Caki2 (cell line): Measurements from ENCODE around the gene LAMTOR2. TPM values are rescaled to one million over a fixed set of nuclear protein-coding genes. Genes with fewer than 3 reads are reported as not detected.
"Not testable (repeated sequence)": the region's sequence is repeated elsewhere in the genome, so short reads cannot be mapped to it uniquely, and the experiment has no call there.

Experiments
- DNase-seq: peaks from one replicate; pipeline ENCODE4 v3.0.0-alpha.2; 2015; ENCODE audit warnings: low read depth
- in situ Hi-C: cut with HindIII; loops from 2 replicates; pipeline ENCODE4 v1.10.0; 2016; ENCODE audit warnings: low sequenced_read_pairs, low pct_unique_long_range_greater_than_20kb, mixed read lengths
- total RNA-seq: library from RNA; depleted of rRNA; stranded (reverse); fragments of >200 nt; shearing (Covaris generic); gene quantifications from 2 replicates; pipeline ENCODE4 v1.2.3, GENCODE V29; 2014; ENCODE audit warnings: low replicate concordance; rRNA removed

LAMTOR2 gene
- total RNA-seq, result 14.3 and 28.3 TPM in 2 replicates

DNA sequence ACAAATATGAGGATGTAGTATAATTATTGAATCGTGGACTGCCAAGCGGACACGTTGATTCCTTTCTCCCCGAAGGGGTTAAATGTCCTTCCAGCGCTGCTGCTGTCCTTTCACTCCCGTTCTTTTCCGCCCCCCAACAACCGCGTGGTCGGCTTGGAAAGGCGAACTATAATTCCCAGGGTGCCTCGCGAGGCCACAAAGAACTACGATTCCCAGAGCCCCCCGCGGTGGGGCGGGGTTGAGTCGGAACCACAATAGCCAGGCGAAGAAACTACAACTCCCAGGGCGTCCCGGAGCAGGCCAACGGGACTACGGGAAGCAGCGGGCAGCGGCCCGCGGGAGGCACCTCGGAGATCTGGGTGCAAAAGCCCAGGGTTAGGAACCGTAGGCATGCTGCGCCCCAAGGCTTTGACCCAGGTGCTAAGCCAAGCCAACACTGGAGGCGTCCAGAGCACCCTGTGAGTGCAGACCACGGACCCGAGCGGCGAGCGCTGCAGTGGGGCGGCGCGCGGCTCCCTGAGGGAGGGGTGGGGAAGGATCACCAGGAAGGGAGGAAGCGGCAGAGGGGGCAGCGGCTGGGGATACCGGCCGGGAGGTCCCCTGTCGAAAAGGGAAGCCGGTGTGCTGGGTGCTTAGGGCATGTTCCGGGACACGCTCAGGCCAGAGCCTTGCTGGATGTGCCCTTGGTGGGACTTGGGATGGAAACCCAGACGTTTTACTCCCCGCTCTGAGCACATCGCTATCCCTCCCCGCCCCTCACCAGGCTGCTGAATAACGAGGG, at the start of gene LAMTOR2:
Gene LAMTOR2 (plus strand): TSS at position 283 of the 781 bp plus-strand sequence. CDS start 108 bp downstream, at position 391.
- in situ Hi-C loops, result no loop called here
- peak; percentile 97 for DNase-seq

DNA sequence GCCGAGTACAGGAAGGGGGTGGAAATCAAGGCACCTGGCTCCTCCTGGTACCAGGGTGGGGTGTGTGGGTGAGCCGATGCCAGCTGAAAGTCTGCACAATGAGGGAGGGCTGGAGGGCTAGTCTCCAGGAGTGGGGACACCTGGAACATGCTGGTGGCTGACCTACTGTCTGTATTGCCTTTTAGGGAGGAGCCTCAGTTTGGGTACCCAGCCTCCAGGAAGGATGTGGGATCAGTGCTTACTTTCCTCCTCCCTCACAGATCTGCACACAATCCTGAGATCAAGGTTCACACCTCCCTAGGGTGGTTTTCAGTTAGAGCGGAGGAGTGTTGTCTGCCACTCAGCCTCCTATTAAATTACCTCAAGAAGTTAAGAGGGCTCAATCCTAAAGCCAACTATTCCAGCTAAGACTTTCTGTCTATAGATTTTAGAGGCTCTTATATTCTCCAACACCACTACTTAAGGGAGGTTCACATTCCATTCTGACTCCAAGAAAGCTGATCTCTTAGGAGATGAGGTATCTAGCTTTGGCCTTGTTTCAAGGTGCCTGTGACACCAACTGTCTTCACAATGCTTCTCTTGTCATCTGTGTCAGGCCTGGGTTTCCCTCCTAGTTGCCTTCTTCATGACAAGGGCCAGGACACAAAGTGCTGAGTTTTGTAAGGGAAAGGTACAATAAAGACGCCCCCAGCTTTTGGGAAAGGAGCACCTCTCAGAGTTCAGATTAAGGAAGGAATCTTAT, 49.6 kb upstream of the LAMTOR2 start:
- in situ Hi-C loops, result no loop called here
- DNase-seq, result no peak

DNA sequence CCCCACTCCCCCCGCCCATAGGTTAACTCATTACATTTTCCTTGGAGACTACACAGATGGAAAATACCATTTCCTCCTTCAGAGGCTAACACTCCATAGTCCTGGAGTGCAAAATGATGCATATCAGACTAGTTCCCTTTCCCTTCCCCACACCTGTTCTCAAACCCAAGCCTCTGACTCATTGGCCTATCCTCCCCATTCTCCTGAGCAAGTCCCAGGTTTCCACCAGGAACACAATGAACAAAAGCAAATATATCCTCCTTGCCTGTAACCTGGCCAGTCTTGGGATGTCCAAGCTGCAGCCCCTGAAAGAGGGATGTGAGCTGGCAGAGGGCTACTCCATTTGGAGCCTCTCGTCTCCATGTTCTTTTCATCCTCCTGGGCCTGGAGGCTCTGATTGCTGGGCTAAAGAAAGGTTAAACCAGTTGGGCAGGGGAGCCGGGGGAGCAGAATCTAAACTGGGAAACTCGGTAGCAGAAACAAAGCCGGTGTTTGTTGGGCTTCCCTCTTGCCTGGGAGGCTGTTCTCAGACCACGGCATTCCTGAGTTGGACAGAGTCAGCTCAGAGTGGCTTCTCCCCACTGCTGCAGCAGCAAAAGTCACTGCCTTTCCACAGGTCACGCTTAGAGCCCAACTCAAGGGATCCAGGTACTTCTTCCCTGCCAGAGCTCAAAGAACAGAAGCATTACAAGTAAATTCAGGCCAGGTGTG, 47.8 kb upstream of the LAMTOR2 start:
- in situ Hi-C loops, result no loop called here
- no peak for DNase-seq

DNA sequence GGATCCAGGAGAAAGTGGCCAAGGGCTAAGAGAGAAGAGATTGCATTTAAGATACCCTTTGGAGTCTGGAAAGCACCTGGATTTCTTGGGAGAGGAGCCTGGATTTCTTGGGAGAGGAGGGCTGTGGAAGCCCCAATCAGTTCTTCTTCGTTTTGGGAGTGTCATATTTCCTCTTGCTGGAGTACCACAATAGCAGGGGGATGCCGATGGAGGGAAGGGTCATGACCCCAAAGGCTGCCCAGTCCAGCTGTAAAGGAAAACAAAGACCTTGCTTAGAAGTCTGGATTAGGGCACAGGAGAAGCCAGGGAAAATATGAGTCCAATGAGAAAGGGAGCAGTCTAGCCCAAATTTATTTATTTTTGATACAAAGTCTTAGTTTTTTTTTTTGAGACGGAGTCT, 45.2 kb upstream of the LAMTOR2 start:
- in situ Hi-C loops, result no loop called here
- no peak for DNase-seq

DNA sequence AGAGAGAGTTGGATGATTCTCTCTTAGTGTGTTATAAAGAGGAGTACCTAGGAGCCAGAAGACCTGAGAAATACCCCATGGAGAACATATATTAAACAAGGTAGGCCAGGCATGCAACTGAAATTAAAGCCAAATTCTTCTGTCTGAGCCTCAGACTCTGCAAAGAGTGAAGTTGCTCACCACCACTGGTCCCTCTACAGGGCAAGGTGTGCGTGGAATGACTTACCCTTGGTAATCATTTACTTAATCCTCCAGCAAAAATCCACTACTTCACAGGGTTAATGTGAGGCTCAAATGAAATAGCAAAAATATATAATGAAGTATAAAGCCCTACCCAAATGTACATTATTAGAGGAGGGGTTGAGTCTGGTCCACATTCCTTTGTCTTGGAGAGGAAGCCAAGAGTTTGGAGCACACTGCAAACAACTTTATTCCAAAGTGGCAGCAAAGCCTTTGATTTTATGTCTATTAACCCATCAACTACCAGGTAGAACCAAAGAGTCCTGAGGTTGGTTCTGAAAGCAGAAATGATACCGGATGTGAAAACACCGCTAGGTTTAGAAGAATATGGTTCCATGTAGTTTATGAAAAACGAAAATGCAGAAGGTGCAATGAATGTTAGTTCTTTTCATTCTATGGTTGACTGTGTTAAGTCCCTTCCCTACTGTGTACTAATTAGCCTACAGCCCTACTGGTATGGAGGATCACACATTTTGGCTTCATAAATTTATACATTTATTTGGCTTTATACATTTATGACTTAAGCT, 42.3 kb upstream of the LAMTOR2 start:
- DNase-seq, result no peak

DNA sequence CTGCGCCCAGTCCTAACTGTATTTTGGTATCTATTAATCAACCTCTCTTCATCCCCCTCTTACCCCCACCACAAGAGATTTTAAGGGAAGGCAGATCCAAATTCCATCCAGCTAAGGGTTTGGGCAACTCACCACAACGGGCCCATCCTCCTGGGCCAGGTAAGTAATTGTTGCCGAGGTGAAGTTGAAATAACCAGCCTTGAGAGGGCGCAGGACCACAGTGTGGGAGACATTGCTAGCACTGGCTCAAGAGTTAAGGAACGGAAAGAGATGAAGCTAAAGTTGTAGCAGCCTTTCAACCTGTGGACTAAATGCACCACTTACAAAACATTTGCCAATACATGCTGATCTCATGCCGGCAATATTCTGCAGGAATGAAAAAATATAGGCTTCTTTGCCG, 39.8 kb upstream of the LAMTOR2 start:
- in situ Hi-C loops, result no loop called here
- no peak for DNase-seq

More for the DNA sequence above, 42.3 kb upstream of the LAMTOR2 start:
- in situ Hi-C loops, result no loop called here

DNA sequence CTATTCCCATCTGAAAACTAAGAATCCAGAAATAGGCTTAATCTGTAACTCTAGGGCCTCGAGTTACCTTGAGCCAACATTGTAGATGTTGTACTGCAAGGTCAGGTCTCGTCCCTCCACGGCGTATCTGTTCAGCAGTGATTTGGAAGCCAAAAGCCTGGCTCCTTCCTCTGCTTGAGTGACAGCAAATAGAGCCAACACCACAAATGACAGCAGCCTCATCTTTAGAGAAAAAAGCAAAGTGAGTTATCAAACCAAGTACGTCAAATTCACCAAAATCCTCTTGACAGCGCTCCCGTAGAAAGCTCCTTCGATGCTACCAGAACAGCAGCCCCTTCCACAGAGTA, 34.7 kb upstream of the LAMTOR2 start:
- DNase-seq, result no peak
- in situ Hi-C loops, result no loop called here

DNA sequence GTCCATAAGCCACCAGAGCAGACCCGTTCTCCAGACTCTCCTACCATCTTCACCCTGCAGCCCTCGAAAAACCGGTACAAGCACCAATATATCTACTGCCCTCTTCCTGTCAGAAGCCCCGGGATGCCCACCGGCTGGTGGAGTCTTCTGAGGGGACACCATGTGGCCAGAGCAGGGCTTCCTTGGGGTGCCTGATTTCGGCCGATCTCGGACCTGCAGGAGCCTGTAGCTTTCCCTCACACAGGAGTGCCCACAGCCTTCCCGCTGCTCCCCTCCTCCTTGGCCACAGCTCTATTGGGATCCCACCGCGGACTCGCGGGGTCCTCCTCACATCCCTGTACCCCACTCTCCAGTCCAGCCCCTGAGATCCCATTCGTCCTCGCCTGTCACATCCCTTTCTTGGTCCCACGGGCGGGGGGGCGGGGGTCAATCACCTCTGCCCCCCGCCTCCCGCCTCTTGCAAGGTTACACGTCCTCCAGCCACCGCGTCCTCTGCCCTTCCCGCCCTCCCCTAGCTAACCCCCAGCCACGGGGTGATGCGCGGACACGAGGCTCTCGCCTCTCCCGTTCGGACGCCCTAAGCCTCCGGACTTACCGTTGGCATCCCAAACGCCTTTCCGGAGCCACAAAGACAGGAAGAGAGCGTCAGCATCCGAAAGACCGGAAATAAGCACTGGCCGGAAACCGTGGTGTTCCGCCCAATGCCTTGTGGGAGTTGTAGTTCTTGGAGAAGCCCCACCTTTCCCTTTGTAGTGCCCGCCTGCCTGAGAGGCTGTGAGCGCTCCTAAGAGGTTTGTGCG, 34.1 kb upstream of the LAMTOR2 start, which contains the start of gene SSR2:
Gene SSR2 (minus strand): TSS at position 659 of the 800 bp plus-strand sequence. CDS start 784 bp downstream, outside the sequence.
- in situ Hi-C loops, result no loop called here
- DNase-seq, result peak; percentile 83

DNA sequence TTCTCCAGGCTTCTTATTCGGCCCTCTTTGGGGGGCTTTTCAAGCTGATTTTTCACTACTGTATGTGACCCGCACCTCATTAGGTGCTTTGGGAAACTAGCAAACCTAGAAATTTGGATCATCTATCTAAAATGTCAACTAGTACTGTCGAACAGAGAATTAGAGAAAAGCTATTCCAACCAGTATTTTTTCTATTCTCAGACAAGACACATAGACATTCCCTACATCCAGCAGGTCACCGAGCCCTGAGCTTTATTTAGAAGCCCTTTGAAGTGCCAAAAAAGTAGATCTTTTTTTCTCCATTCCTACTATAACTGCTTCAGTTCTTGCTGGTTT, 33.5 kb upstream of the LAMTOR2 start:
- no peak for DNase-seq
- in situ Hi-C loops, result no loop called here

DNA sequence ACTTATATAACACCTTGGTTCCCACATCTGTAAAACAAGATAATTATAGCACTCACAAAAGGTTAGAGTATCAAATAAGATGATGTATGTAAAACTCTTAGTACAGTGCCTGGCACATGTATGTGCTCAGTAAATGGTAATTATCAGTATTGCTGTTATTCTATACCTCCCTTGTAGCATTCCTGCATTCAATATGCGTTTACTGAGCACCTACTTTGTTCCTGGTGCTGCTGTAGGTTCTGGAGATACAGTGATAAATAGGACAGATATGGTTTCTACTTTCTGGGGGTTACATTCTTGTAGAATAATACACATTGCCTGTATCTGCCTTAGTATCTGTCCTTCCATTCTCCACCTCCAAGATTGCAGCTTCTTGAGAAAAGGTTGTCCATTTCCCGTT, 32.6 kb upstream of the LAMTOR2 start:
- in situ Hi-C loops, result no loop called here
- no peak for DNase-seq

DNA sequence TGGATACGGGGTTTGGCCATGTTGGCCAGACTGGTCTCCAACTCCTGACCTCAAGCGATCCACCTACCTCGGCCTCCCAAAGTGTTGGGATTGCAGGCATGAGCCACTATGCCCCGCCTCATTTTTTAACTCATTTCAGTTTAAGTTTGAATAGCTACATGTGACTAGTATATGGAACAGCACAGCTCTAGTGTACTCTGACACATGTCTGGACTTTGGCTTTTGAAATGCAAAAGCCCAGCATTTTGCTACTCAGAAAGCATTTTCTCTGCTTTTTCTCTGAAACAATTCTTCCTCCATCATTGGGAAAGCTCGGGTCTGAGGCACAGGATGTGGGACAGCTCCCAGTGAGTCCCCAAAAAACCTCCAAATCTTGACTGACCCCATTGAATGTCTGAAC, 29.8 kb upstream of the LAMTOR2 start:
- in situ Hi-C loops, result no loop called here
- DNase-seq, result no peak

DNA sequence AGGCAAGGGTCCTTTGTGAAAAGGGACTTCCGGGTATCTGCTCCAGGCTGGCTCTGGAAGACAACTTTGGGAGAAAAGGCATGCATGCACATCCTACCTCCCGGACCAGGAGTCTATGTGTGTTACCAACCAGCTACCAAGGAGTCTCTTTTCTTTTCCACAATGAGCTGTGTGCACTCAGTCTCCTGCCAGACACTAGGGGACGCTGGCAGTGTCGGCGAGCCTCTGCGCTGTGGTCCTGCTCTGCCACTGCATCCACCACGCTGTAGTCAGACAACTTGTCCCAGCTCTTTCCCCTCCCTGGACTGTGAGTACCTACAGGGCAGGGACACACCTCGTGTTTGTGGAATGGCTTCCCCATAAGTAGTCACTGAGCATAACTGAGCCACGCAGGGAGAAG, 28.7 kb upstream of the LAMTOR2 start:
- no peak for DNase-seq
- in situ Hi-C loops, result no loop called here

DNA sequence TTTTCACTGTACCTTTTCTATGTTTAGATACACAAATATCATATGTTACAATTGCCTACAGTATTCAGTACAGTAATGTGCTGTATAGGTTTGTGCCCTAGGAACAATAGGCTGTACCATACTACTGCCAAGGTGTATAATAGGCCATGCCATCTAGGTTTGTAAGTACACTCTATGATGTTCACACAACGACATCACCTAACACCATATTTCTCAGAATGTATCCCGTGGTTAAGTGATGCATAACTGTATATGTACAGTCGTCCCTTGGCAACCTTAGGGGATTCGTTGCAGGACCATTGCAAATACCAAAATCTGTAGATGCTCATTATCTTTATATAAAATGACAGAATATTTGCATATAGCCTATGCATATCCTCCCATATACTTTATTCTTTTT, 28.0 kb upstream of the LAMTOR2 start:
- DNase-seq, result no peak
- in situ Hi-C loops, result no loop called here

DNA sequence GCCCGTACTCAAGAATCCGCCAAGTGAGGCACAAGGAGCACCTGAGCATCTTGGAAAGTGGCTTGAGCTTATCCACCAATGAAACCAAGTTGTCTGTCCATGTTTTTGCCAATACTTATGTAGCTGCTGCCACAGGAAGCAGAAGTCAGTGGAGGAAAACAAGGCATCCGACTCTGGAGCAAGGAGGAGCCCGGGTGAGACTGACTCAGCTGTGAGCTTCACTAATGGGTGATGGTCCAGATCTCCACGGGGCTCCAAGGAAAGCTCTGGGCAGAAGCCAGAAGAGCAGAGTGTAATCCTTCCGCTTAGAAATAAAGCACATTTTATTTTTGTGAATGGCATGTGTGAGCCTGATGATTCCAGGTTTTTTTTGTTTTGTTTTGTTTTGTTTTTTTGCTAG, 21.6 kb upstream of the LAMTOR2 start:
- no peak for DNase-seq
- in situ Hi-C loops, result no loop called here

DNA sequence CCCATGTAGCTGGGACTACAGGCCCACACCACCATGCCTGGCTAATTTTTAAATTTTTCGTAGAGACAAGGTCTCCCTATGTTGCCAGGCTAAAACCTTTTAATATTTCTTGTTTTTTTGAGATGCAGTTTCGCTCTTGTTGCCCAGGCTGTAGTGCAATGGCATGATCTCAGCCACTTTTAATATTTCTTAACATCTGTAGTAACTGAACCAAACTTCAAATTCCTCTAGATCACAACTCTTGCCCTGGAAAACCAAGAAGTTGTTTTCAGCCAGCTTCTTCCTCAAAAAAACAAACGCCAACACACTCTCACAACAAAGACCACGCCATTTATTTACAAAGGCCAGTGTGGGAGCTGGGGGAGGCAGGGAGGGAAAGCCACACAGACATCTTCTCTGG, 19.6 kb upstream of the LAMTOR2 start:
- DNase-seq, in situ Hi-C loops: not testable (repeated sequence)

DNA sequence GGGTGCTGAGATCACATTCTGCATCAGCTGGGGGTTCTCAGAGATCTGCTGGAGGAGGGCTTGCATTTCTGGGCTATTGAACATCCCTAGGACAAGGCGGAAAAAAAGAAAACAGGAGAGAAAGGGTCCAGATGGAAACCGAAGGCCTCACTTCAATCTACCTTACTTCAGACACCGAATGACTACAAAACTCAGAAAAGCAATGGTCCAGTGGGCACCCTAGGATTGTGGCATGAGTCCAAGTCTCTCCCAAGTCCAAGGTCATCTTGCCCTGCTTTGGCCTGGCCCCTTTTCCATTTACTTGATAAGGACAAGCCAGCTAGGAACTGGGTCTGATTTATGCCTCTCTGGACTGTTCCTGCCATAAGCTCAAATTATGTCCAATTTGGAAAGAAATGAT, 11.8 kb upstream of the LAMTOR2 start:
- in situ Hi-C loops, result no loop called here
- DNase-seq, result no peak

DNA sequence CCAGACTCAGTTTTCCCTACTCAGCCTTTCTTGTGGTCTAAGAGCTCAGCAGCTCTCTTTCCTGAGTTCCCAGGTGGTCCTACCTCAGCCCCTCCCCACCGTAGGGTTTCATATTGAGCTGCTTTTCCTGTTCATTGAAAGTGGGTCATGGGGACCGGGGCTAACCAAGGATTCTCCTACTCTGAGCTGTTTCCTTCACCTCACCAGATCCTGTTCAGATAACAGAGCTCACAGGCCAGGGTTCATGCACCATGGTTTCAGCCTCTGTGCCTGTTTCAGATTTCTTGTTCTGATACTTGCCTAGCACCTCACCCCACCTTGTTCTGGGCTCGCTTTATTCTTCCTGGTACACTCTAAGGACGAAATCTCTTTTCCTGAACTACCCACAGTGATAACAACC, 9.5 kb upstream of the LAMTOR2 start:
- no peak for DNase-seq
- in situ Hi-C loops, result no loop called here
